Activated CD8-positive, alpha-beta memory T cell treated with anti-CD3 and anti-CD28 coated beads for 36 hours (primary cell): Measurements from ENCODE around the gene HEATR5A. TPM values are rescaled to one million over a fixed set of nuclear protein-coding genes. Genes with fewer than 3 reads are reported as not detected.
"Not testable (repeated sequence)": the region's sequence is repeated elsewhere in the genome, so short reads cannot be mapped to it uniquely, and the experiment has no call there.

Experiments
- CTCF ChIA-PET: fragments of 350-600 bp; sonication (Branson Sonifier 250); formaldehyde crosslinking; loops from one replicate; lab custom pipeline; 2021; ENCODE audit warnings: antibody characterized with exemption; lab: Charles Lee
- POLR2A ChIA-PET: fragments of 350-600 bp; sonication (Branson Sonifier 250); formaldehyde crosslinking; loops from one replicate; lab custom pipeline; 2021; ENCODE audit warnings: antibody characterized with exemption; lab: Charles Lee
- total RNA-seq, 2 experiments: library from RNA; stranded (reverse); gene quantifications; one replicate each; pipeline ENCODE4 v1.2.3, GENCODE V29; 2021

HEATR5A gene
- total RNA-seq, 2 experiments from 2014 or later: 17.1 to 18.2 TPM

- ChIA-PET POLR2A (no interaction called here), CTCF (no interaction called here)
These were observed 166.4 kb downstream of the HEATR5A start for GRCh38 chr14:31253746-31254471.

GRCh38 chr14:31252865-31253264, 167.5 kb downstream of the HEATR5A start:
- POLR2A ChIA-PET: no interaction called here

GRCh38 chr14:31251028-31251958, 169.1 kb downstream of the HEATR5A start:
- CTCF ChIA-PET: no interaction called here
- POLR2A ChIA-PET: no interaction called here

More at GRCh38 chr14:31252865-31253264, 167.5 kb downstream of the HEATR5A start:
- CTCF ChIA-PET: no interaction called here

- CTCF ChIA-PET: no interaction called here
- POLR2A ChIA-PET: no interaction called here
These were observed 175.7 kb downstream of the HEATR5A start for GRCh38 chr14:31244626-31245025.

- ChIA-PET POLR2A (no interaction called here), CTCF (no interaction called here)
These were observed 176.5 kb downstream of the HEATR5A start for GRCh38 chr14:31243860-31244259.

- POLR2A ChIA-PET: not testable (repeated sequence)
- CTCF ChIA-PET: interaction anchor here (1.4 kb wide), 1 partner anchor 35 kb away, joined by 3 read pairs; the partner anchor contains the start of gene HECTD1
These were observed 178.0 kb downstream of the HEATR5A start for GRCh38 chr14:31242161-31242940.

Other genes starting within 250 kb of the HEATR5A start
- 100 to 1,000 TPM; 103 to 109 TPM for gene HECTD1, start 212.8 kb downstream of the HEATR5A start, total RNA-seq
- gene DTD2, start 37.0 kb upstream of the HEATR5A start, total RNA-seq: 10 to 100 TPM; 31.3 to 35.2 TPM
- gene GPR33, start 67.5 kb upstream of the HEATR5A start, total RNA-seq: not detected
- gene NUBPL, start 140.9 kb upstream of the HEATR5A start, total RNA-seq: 10 to 100 TPM; 10.2 to 12.5 TPM